Islet precursor cell (in vitro differentiated cells): Measurements from ENCODE around the gene MTR.

Experiments used
- DNase-seq: peaks from one replicate; pipeline ENCODE4 v3.0.0-alpha.2; 2018

Gene MTR

DNA sequence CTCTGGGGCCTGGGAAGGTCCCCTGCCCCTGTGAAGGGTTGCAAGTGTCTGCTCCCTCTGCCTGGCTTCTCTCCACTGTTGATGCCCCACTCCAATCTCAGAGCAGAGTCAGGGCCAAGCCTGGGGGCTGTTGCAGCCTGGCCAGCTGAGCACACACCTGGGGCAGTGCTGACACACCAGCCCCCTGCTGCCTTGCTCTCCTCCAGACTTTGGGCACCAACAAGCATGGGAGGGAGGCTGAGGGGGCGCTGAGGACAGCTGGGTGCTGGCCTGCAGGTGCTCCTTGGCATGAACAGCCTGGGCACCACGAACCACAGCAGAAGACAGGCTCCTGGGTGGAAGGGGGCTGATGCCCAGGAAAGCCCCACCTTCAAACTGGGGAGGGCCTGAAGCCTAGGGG, 9.6 kb upstream of the MTR start:
- DNase-seq, result no peak

DNA sequence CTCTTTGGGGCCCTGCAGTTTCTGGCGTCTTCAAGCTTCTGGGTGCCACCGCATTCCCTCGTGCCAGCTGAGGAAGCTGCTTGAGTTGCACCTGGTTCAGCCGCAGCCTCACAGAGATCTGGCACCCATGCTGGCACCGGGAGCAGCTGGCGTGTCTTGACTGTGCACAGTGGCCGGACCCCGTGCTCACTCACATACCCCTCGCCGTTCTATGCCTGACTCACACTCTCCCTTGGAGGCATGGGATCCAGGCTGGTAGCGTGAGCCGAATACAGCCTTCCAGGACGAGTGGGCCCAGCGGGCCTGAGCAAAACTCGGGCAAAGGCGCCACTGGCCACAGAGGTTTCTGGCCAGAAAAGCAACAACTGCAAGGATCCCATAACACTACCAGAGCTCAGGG, 8.6 kb upstream of the MTR start:
- DNase-seq, result no peak

DNA sequence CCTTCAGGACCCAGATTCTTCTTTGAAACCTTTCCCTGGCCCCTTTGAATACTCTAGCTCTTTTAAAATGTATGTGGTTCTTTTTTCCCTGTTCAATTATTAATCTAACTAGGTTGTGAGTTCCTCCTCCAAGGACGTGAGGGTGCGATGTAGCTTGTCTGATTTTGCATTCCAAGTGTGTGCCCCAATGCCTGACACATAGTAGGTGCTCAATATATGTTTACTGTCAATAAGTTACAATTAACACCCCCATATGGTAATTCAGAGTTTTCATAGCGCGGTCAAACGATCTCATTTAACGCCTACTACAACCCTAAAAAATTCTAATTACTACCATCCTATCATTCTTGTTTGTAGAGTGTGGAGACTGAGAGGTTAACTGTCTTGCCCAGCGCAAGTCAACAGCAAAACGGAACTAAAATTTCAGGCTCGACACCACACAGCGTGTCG, 482 bp upstream of the MTR start:
- no peak for DNase-seq

DNA sequence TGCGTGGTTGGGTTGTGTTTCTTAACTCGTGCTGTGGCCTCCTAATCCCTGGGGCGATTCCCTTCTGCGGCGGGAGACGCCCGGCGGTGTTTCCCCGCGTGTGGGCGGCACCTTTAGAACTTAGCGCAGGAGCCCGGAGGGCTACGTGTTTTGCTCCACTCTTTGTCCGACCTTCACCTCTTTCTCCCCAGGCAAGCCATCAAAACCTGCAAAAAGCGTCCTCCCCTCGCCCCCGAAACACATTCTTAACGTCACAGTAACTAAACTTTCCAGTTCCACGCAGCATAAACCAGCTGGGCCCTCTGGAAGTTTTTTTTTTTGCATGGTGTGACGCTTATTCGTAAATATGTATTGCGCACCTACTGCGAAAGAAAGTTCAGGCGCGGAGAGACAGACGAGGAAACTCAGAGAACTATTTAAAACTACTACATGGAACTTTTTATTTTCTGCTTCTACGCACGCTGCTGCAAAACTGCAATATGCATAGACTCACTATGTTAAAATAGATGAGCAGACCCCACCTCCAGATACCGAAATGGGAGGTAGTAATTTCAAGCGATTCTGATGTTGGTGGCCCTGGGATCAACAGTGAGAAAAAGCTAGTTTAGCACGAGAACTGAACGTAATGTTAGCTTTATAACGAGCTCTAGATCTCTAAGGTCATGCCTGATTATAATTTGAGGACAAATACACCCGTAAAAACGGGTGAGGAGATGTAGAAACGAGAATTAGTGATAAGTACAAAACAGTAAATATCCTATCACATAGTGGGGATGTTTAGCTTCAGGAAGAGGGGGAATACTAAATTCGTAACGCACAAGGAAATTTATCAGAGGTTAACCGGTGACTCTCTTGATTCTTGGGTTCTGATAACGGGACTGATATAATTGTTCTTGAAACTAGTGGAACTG, 920 bp downstream of the MTR start:
- DNase-seq, result no peak

DNA sequence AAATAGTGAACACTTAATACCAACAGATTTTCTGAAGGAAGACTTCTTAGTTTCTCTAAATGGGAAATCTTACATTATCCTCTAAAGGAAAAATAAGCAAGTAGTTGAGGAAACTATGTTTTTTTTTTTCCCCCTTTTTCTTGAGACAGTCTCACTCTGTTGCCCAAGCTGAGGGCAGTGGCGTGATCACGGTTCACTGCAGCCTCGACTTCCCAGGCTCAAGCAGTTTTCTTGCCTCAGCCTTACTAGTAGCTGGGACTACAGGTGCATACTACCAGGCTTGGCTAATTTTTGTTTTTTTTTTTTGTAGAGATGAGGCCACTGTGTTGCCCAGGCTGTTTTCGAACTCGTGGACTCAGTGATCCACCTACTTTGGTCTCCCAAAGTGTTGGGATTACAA, 3.9 kb downstream of the MTR start:
- no peak for DNase-seq

DNA sequence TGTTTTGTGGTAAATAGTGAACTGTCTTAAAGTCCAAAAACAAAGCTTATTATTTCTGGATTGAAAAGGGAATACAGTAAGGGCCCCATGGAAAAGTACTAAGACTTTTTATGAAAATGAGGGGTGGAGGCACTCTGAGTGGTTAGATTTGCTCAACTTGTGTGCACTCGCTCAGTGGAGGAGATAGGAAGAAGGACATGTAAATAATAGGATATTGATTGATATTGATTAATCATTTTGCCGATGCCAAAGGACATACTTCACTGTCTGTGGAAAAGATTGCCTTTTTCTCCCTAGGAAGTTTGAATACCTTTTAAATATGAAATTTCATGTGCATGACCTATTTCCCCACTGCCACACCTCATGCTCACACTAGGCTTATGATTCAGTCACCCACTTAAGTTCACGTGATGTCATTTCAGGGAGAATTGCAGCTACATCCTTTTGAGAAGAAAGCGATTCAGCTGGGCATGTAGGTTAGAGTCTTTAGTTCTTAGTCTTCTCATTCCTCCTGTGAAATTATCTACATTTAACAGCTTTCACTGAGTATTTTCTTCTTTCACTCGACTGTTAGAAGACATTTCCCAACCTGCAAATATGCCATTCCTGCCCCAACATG, 5.0 kb downstream of the MTR start:
- no peak for DNase-seq

DNA sequence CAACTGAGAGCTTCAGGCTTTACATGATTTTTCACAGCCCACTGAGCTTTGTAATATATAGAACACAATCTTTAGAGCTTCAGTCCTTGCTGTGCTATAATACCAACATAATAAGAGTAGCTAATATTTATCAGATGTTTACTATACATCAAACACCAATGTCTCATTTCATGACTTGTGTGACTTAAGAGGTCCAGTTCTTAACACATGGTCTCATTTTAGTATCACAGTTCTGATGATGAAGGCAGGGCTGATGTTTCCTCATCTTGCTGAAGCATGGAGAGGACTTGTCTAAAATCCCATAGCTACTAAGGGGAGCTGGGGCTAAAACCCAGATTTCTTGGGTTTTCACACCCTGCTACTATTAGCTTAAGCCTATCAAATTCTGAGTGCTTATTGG, 5.5 kb downstream of the MTR start:
- DNase-seq, result no peak

DNA sequence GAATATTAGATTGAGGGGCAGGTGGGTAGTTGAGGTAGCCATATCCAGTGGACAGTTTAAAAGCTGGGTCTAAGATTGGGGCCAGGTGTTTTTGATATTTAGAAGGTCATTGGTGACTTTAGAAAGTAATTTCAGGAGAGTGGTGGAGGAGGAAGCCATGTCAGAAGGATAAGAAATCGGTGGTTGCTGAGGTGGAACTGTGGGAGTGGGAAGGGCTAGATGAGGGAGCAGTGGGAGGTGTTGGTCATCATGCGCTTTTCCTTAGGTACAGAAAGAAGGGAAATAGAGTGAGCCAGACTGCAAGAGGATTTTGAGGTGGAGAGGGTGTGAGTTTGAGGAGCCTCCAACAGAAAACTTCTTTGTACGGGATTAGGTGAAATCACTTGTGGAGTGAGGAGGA, 7.2 kb downstream of the MTR start:
- DNase-seq, result no peak

DNA sequence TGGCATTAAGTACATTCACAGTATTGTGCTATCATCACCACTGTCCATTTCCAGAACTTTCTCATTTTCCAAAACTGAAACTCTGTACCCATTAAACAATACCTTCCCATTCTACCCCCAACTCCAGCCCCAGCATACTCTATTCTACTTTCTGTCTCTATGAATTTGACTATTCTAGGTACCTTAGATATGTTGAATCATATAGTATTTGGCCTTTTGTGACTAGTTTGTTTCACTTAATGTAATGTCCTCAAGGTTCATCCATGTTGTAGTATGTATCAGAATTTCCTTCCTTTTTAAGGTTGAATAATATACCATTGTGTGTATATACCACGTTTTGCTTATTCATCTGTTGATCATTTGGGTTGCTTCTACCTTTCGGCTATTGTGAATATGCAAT, 11.5 kb downstream of the MTR start:
- no peak for DNase-seq

DNA sequence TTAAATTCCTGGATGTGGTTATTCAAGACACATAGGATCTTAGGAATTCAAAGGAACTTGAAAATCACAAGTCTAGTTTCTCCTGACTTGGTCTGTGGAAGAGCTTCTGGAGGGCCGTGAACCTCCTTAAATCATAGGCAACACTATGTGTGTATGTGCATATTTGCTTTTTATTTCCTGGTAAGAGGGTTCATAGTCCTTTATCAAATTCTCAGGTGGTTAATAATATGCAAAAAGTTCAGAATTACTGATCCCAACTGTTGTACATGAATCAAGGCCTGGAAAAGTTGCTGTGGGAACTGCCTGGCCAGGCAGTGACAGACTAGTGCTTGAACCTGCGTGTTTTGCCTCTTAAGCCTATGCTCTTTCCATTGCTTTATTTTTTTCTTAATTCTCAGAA, 12.9 kb downstream of the MTR start:
- DNase-seq, result no peak

DNA sequence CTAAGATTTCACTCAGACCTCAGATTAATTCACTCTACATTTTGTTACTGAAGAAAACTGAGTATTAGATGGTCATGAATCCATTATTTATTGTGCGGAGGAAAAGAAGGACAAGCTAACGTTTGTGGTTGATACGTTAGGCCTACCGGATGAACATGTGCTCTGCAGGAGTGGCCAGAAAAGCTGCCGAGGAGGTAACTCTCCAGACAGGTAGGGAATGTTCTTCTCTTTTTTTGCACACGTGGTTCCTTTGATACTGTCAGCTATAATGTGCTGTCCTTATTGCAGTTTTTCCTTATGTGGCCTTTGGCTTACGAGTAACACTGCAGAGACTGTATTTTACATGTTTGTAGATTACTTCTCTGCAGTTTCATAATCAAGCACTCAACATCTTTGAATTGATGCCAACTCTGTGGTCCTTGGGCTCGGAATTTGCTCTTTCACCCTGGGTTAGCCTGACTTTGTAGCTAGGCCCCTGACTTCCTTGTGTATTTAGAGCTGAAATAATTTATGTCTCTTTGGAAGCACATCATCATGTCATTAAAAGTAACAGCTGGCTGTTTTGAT, 13.6 kb downstream of the MTR start:
- DNase-seq, result no peak

DNA sequence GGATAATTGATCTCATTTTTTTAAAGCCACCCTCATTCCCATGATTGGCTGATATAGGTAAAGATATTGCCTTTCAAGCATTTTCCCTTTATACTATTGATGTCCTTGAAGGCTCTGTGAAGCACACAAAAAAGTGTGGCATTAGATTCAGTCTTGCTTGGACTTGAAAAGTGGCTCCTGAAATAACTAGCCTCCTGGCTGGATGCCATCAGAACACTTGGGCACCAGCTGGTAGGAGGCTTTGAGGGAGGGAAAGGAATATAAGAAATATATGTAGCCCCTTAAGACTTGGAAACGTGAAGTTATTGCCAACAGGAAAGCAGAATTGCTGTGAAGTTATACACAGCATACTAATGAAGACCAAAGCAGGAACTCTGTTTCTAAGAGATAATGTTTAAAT, 14.1 kb downstream of the MTR start:
- no peak for DNase-seq

DNA sequence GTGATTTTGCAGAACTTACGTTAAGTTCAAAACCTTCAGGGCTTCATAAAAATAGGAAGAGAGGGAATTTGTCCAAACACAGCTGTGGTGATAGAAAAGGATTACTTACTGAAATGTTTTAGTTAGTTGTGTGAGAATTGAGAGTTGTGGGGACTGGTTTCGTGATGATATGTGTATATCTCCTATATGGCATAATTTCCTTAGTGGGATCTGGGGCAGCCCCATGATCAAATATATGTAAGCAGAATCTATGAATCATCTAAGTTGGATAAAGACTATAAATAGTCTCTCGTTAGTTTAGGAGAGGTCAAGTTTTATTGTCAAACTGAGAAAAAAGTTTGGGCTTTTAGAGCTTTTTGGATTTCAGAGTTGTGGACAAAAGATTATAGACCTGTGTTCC, 14.9 kb downstream of the MTR start:
- no peak for DNase-seq

DNA sequence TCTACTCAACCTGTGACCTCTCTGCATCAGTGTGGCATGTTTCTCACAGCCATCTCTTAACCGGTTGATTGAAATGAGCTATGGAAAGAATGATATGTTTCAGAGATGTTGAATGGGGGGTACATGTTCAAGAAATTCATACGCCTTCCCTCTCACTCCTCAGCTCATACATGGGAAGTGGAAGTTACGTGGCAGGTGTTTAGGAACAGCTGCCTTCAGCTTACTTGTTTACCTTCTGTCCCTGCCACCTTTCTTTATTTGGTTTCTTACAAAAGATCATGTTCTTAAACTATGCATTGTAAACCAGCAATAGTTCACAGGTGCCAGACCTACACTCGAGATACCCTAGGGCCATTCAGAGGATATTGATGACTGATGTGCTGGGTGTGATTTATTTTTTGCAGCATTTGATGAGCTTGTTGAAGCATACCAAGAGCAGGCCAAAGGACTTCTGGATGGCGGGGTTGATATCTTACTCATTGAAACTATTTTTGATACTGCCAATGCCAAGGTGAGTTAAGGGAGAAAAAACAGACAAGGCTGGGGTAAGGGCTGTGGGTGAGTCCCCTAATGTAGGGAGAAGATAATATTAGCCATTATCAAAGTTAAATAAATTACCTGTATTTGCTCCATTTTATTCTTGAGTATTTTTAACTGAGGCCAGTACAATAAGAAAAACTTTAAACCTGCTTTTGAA, 17.4 kb downstream of the MTR start:
- no peak for DNase-seq

DNA sequence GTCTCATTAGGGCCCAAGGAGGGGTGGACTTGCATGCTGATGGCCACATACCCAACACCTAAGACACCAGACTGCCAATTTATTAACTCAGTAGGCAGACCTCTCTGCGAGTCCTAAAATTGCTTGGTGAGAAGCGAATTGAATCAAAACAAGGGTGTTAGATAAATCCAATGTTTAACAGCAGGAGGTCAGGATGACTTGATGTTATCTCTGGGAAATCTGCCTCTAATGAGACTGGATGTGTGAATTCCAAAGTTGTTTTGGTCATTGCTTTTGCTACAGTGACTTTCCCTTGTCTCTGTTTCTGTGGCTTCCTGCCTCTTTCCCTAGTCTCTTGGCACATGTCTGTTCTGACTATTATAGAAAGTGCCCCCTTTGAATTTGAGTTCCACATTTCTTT, 20.8 kb downstream of the MTR start:
- no peak for DNase-seq

DNA sequence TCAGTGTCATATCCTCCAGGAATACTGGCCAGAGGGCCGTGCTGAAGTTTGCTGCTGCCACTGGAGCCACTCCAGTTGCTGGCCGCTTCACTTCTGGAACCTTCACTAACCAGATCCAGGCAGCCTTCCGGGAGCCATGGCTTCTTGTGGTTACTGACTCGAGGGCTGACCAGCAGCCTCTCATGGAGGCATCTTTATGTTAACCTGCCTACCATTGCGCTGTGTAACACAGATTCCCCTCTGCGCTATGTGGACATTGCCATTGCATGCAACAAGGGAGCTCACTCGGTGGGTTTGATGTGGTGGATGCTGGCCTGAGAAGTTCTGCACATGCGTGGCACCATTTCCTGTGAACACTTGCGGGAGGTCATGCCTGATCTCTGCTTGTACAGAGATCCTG, 24.8 kb downstream of the MTR start:
- no peak for DNase-seq

DNA sequence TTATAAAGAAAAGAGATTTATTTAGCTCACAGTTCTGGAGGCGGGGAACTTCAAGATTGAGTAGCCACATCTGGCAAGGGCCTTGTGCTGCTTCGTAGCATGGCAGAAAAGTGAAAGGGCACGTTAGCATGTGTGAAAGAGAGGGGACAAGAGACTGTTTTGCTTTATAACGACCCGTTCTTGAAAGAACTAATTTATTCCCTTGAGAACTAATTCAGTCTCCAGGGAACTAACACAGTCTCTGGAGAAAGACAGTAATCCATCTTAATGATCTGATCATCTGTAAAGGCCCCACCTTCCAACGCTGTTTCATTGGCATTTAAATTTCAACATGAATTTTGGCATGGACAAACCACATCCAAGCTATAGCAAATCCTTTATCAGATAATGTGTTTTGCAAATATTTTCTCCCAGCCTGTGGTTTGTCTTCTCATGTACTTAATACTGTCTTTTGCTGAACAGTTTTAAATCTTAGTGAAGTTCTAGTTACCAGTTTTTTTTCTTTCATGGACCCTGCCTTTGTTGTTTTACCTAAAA, 26.1 kb downstream of the MTR start:
- no peak for DNase-seq

DNA sequence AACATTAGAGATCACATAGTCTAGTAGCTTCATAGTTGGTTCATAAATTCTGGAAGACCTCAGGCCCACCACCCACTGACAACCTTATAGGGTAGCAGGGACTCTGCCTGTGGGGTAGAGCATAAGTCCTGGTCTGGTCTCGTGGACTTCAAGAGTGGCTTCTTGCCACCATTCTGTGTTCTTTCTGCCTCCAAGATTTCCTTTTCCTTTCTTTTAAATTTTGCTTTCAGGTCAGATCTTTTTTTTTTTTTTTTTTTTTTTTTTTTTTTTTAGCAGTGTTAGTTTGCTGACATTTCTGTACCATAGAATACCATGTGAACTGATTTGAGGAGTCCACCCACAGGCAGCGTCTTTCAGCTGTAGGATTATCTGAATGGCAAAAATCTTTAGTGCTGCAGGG, 28.5 kb downstream of the MTR start:
- no peak for DNase-seq

DNA sequence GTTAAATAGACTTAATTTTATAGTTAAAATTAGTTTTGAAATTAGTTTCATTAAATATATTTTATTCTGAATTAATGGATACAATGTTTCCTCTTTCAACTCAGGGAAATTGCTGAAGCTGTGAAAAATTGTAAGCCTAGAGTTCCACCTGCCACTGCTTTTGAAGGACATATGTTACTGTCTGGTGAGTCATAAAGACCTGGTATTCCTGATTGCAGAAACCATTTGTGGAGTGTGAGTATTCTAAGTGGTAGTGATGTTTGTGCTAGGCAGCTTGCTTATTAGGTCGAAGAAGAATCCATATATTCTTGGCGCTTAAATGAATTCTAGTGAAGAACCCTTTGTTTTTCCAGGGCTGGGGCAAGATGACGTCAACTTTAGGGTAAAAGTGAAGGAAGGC, 34.0 kb downstream of the MTR start:
- no peak for DNase-seq

DNA sequence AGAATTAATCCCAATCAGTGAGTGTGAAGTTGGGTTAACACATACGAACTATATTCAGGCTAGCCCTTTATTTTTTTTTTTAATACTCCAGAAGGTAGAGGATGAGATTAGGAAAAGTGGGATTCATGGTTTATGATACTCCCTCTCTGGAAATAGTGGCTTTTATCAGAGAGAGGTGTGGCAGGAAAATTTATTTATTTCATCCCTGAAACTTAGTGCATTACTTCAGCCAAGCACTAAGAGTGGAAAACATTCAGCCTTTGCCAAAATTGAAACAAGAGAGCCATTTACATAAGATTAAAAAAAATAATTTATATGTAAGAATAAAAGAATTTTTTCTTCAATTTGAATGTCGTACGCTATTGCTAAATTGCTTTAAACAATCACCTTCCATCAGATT, 35.0 kb downstream of the MTR start:
- no peak for DNase-seq

DNA sequence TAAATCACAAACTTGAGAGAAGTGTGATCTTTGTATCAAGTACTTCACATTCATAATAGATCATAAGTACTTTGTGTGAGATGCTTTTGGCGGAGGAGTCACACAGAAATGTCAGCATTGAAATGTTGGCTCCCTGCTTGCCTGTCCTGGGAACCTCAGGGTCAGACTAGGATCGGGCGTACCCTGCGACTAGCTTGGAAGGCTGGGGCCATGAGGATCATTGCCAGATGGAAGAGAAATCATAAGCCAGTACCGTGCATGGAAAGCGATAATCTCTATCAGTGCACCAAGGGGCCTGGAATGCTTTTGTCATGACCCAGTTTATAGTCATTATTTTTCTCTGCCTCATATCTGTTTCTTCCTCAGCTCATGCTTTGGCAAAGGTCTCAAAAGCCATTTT, 35.5 kb downstream of the MTR start:
- no peak for DNase-seq

DNA sequence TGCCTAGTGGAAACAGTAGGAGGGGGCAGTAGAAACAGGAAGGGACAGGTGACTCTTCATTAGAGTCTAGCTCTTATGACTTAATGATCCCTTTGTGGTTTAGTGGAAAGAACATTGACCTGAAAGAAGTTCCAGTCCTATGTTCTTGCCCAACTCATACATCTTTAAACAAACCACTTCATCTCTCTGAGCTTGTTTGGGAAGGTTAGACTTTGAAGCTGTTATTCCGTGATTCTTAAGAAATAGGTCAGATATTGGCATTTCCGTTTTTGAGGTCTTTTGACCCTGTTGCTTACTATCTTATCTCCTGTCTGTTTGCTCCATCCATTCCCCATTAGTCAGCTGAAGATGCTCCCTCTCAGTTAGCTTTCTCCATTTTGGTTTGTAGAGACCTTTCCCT, 38.5 kb downstream of the MTR start:
- DNase-seq, result no peak

DNA sequence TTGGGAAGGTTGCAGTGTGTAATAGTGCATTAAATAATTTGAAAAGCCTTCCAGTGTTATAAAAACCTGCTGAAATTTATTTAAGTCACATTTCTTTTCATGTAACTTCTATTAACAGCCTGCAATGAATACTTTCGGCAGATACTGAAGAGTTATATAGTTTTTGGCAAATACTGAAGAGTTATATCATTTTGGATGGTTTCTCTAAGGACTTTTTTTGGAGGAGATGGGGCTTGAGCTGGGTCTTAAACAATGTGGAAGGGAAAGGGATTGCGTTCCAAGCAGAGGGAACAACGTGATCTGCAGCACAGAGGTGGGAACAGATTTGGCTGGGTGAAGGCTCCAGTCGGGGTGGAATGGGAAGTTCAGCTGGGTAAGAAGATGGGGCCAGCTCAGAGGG, 39.8 kb downstream of the MTR start:
- no peak for DNase-seq

DNA sequence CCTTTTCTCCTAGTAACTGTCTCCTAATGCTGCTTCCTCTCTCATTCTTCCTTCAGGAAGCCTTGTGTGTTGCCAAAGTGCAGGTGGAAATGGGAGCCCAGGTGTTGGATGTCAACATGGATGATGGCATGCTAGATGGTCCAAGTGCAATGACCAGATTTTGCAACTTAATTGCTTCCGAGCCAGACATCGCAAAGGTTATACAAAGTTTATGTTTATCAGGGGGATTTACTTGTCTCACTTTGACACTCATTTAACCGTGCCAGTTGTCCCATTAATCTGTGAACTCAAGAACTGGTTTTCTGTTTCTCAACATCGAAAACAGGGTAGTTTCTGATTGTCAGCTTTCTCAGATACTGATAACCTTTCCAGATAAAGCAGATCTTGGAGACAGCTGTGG, 40.4 kb downstream of the MTR start:
- no peak for DNase-seq
